Esophagus squamous epithelium (tissue), 5 donors: Measurements from ENCODE around the gene C10orf67. TPM values are rescaled to one million over a fixed set of nuclear protein-coding genes. Genes with fewer than 3 reads are reported as not detected.

Source experiments
- DNase-seq: peaks from one replicate; lab custom pipeline; 2025; lab: John Stamatoyannopoulos, UW
- H3K27ac ChIP-seq, 4 donors: fragments of 200-600 bp; sonication (generic); one replicate each; pipeline ENCODE4 v1.5.1; 2016 to 2019; ENCODE audit warnings: mild to moderate bottlenecking in 1 of 4
- H3K27me3 ChIP-seq, 4 donors: fragments of 200-600 bp; sonication (generic); 1 replicate in 3 of 4; 2 replicates in 1 of 4; pipeline versions ENCODE4 v1.5.1 to v1.6.0; 2017 to 2021; ENCODE audit warnings: antibody characterized with exemption in 1 of 4
- H3K36me3 ChIP-seq, 3 donors: fragments of 200-600 bp; sonication (generic); one replicate each; pipeline ENCODE4 v1.5.1; 2016 to 2019
- H3K4me1 ChIP-seq, 3 donors: fragments of 200-600 bp; sonication (generic); one replicate each; pipeline ENCODE4 v1.5.1; 2017 to 2019
- H3K4me3 ChIP-seq, 4 donors: fragments of 200-600 bp; sonication (generic); 1 replicate in 3 of 4; 2 replicates in 1 of 4; pipeline ENCODE4 v1.5.1; 2016 to 2019; ENCODE audit warnings: mild to moderate bottlenecking in 2 of 4, moderate library complexity in 1 of 4
- H3K9me3 ChIP-seq, 3 donors: fragments of 200-600 bp; sonication (generic); one replicate each; pipeline ENCODE4 v1.5.1; 2016 to 2019
- POLR2A ChIP-seq, 4 donors: fragments of 450-650 bp; IDR thresholded peaks; one replicate each; pipeline ENCODE4 v1.6.1; 2017; ENCODE audit warnings: antibody characterized with exemption in 4 of 4, mild to moderate bottlenecking in 4 of 4, moderate library complexity in 3 of 4
- WGBS, 2 donors: methylation state at CpG; one replicate each; pipeline ENCODE4 v1.1.5; 2018; 5-methylcytosine and 5-hydroxymethylcytosine counted together
- intact Hi-C: fragments of 100-400 bp; cut with DNase I; formaldehyde crosslinking; loops from one replicate; pipeline ENCODE4 v1.15.0; 2022
- total RNA-seq, 4 donors: library from RNA; depleted of rRNA; stranded (reverse); fragments of >200 nt; gene quantifications; one replicate each; pipeline ENCODE4 v1.1.0, GENCODE V29; 2016
- TF ChIP-seq, protein P1 (sequence below), 6 experiments: fragments of 450-650 bp in 4 of 6; fragments of 200-600 bp in 2 of 6; sonication (generic) in 2 of 6; IDR thresholded peaks; one replicate each; pipeline ENCODE4 v1.5.1; 2016 to 2019; ENCODE audit warnings: antibody characterized with exemption in 6 of 6, mild to moderate bottlenecking in 4 of 6, moderate library complexity in 4 of 6
- donor health status: DM: yes; HTN: yes; CAD: no.

Gene C10orf67
- total RNA-seq, 4 donors from 2014 or later, result 0.18 to 0.27 TPM; not detected in 2

DNA sequence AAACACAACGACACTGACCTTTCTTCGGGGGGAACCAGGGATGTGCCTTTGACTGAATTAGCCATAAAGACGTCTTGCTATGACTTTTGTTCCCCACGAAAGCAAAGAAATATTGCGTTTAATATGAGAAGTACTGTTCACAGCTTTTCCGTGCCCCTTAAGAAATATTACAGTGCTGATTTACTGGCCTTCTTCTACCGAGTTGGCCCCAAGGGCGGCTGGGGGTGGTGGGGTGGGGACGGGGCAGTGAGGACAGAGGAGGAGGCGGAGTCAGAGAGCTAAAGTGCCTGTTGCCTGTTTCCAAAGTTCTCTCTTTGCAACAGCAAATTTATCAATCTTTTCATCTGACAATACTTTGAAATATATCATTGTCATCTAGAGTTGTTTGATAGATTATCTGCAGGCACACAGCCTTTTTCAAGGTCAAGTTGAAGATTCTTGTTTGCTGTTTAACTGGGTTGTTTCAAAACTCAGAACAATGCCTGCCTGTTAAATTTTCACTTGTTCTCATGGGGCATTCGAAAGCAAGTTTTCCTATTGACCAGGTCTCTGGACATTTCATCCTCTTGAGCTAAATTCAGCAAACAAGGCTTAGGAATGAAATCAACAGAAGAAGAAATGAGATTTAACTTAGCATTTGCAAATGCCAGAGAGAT lies 143.5 kb downstream of the C10orf67 start:
- WGBS, 2 donors, result 6 to 16% methylated on average over 11 of the region's 11 CpGs
- Histone ChIP-seq H3K27me3 (peaks cover 0 to 95% (median 17%) of the 10 kb centered on the region in 4 donors), H3K4me1 (no peaks in the 10 kb centered on the region), H3K9me3 (no peaks in the 10 kb centered on the region), H3K4me3 (no peak overlapping the region), H3K27ac (no peak overlapping the region), H3K36me3 (no peaks in the 10 kb centered on the region)
- no peak for TF ChIP-seq POLR2A (IDR thresholded peaks at IDR 0.05)
- TF ChIP-seq, protein P1, sequence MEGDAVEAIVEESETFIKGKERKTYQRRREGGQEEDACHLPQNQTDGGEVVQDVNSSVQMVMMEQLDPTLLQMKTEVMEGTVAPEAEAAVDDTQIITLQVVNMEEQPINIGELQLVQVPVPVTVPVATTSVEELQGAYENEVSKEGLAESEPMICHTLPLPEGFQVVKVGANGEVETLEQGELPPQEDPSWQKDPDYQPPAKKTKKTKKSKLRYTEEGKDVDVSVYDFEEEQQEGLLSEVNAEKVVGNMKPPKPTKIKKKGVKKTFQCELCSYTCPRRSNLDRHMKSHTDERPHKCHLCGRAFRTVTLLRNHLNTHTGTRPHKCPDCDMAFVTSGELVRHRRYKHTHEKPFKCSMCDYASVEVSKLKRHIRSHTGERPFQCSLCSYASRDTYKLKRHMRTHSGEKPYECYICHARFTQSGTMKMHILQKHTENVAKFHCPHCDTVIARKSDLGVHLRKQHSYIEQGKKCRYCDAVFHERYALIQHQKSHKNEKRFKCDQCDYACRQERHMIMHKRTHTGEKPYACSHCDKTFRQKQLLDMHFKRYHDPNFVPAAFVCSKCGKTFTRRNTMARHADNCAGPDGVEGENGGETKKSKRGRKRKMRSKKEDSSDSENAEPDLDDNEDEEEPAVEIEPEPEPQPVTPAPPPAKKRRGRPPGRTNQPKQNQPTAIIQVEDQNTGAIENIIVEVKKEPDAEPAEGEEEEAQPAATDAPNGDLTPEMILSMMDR (IDR thresholded peaks at IDR 0.05), result no peak
- intact Hi-C loops, result no loop called here
- DNase-seq, result no peak

DNA sequence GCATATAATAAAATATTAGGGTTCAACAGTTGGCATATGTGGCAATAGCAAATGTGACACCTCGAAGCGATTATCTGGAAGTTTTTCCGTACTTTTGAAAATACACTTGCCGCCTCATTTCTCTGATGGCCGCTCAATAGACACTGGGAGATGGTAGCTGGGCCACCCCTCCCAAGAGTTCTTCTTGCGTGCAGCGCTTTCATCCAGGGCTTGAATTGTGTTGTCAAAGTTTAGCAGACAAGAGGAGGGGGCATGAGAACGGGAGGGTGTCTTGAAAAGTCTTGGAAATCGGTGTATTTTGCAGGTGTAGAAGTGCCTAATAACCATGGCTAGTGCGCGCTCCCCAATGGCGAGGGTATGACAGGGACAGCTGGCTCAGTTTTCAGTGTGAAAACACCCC lies 144.0 kb downstream of the C10orf67 start:
- TF ChIP-seq, protein P1 (IDR thresholded peaks at IDR 0.05), result no peak
- TF ChIP-seq POLR2A (IDR thresholded peaks at IDR 0.05), result no peak
- no peaks in the 10 kb centered on the region for H3K4me1 ChIP-seq
- H3K36me3 ChIP-seq, result no peaks in the 10 kb centered on the region
- no peak for DNase-seq
- no peak overlapping the region for H3K4me3 ChIP-seq
- peaks cover 0 to 96% (median 20%) of the 10 kb centered on the region in 4 donors for H3K27me3 ChIP-seq
- intact Hi-C loops, result no loop called here
- no peaks in the 10 kb centered on the region for H3K9me3 ChIP-seq
- WGBS, 2 donors, result 11 to 17% methylated on average over 9 to 12 of the region's 12 CpGs
- no peak overlapping the region for H3K27ac ChIP-seq

DNA sequence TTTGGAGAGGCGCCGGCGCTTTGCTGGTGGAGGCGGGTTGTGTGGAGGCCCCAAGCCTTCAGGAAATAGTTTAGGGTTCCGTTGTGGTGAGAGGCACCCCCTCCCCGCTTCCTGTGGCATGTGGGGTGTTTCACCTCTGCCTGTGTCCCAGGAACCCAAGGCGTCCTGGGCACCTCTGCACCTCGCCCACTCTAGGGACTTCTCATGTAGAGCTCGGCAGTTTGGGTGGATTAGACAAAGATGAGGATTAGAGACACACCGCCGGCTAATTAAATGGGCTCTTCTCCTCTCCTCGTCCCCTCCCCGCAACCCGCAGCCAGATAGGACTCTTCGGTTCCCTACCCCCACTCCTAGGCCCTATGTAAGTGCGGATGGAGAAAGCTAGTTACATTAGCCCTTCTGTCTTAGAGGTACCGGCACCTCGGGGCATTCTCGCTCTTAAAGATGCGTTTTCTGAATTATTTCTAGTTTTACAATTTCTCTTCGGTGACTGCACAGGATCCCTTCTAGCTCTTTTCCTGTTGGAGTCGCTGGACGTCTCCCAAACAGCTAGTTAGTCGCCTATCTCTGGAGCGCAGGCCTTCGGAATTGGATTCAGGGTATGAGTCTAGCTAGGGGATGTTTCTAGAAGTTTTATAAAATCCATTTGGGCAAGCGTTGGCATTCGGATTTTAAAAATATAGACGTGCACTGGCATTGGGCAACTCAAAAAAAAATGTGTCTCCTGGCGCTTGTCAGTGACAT lies 144.7 kb downstream of the C10orf67 start:
- no peaks in the 10 kb centered on the region for H3K36me3 ChIP-seq
- TF ChIP-seq, protein P1 (IDR thresholded peaks at IDR 0.05), result no peak
- no peak for TF ChIP-seq POLR2A (IDR thresholded peaks at IDR 0.05)
- DNase-seq, result no peak
- peaks cover 0 to 5% (median 0%) of the 10 kb centered on the region in 3 donors for H3K4me1 ChIP-seq
- no peaks in the 10 kb centered on the region for H3K9me3 ChIP-seq
- no peak overlapping the region for H3K4me3 ChIP-seq
- intact Hi-C loops, result no loop called here
- H3K27ac ChIP-seq, result no peak overlapping the region
- WGBS, 2 donors, result 3 to 8% methylated on average over 21 of the region's 30 CpGs
- peaks cover 0 to 100% (median 26%) of the 10 kb centered on the region in 4 donors for H3K27me3 ChIP-seq

- DNase-seq, result no peak
- no peak for TF ChIP-seq POLR2A (IDR thresholded peaks at IDR 0.05)
- TF ChIP-seq, protein P1 (IDR thresholded peaks at IDR 0.05), result no peak
- peaks cover 0 to 11% (median 0%) of the 10 kb centered on the region in 3 donors for H3K4me1 ChIP-seq
- intact Hi-C loops, result no loop called here
- no peak overlapping the region for H3K4me3 ChIP-seq
- no peaks in the 10 kb centered on the region for H3K36me3 ChIP-seq
- peaks cover 0 to 100% (median 32%) of the 10 kb centered on the region in 4 donors for H3K27me3 ChIP-seq
- no peaks in the 10 kb centered on the region for H3K9me3 ChIP-seq
- no peak overlapping the region for H3K27ac ChIP-seq
- WGBS, 2 donors, result 0 to 2% methylated on average over 2 to 12 of the region's 60 CpGs
These were observed 145.4 kb downstream of the C10orf67 start for GRCh38 chr10:23198940-23199767.
